H1 (cell line): ENCODE data around the gene FLRT1. TPM values are rescaled to one million over a fixed set of nuclear protein-coding genes. Genes with fewer than 3 reads are reported as not detected.

Experiments used
- ATF2 ChIP-seq: IDR thresholded peaks from 2 replicates; pipeline ENCODE4 v1.6.1; 2012; ENCODE audit warnings: low read length, inconsistent platforms
- polyA plus RNA-seq, 7 experiments: library from polyadenylated mRNA; depleted of rRNA in 3 of 7; stranded (reverse) in 5 of 7; unstranded in 2 of 7; fragments of >200 nt in 5 of 7; fragments of 200-250 nt in 2 of 7; gene quantifications; 1 replicate in 5 of 7; 2 replicates in 1 of 7; 4 replicates in 1 of 7; pipeline versions ENCODE4 v1.2.1 to v1.2.3, GENCODE V29; 2011 to 2013; ENCODE audit warnings: missing spikeins in 2 of 7, mixed read lengths in 2 of 7
- total RNA-seq: library from RNA; stranded (reverse); fragmentation: NEBNext Ultra II Directional; extraction: Animal tissue kit (Norgen Biotek cat#: 25700); gene quantifications from 2 replicates; pipeline ENCODE4 v1.2.1, GENCODE V29; 2021

The FLRT1 gene
- total and polyA plus RNA-seq, 2 of the 8 experiments (the other 6 are each of a cell fraction or from before 2014, with no cell fraction given): 0.14 to 0.28 TPM

GRCh38 chr11:64000740-64001483, 34.8 kb upstream of the FLRT1 start (continued):
- TF ChIP-seq ATF2: no peak
